H1 (cell line): Measurements from ENCODE around the gene THRB. TPM values are rescaled to one million over a fixed set of nuclear protein-coding genes. Genes with fewer than 3 reads are reported as not detected.

Experiments used
- CTCF ChIA-PET: fragments of 300-600 bp; sonication (Branson Sonifier 250); formaldehyde crosslinking; loops from one replicate; lab custom pipeline; 2021; ENCODE audit not compliant: partially characterized antibody; lab: Charles Lee
- POLR2A ChIA-PET: fragments of 300-600 bp; sonication (Branson Sonifier 250); formaldehyde crosslinking; loops from one replicate; lab custom pipeline; 2021; ENCODE audit warnings: inconsistent platforms; ENCODE audit not compliant: partially characterized antibody; lab: Charles Lee
- DNase-seq, 2 experiments: peaks; one replicate each; pipeline versions ENCODE4 v3.0.0 to v3.0.0-alpha.2; 2010 to 2022; ENCODE audit warnings: low spot score in 2 of 2, low read depth in 1 of 2, mixed read lengths in 1 of 2
- FAIRE-seq: peaks from 2 replicates; lab custom pipeline; 2011; peaks lifted over from hg19 to GRCh38; lab: Jason Lieb, UNC
- H2AFZ ChIP-seq: 2 replicates; pipeline ENCODE4 v1.8.1; 2012; ENCODE audit warnings: low read length, inconsistent platforms
- H2AK5ac ChIP-seq: 2 replicates; pipeline ENCODE4 v1.6.1; 2013; ENCODE audit warnings: low read depth, low read length
- H2BK120ac ChIP-seq: replicated peaks from 2 replicates; pipeline ENCODE3; 2013; ENCODE audit warnings: low read depth, low read length, inconsistent platforms
- H2BK12ac ChIP-seq: 2 replicates; pipeline ENCODE4 v1.6.1; 2013; ENCODE audit warnings: low read depth, low read length
- H2BK15ac ChIP-seq: 2 replicates; pipeline ENCODE4 v1.6.1; 2013; ENCODE audit warnings: low read length
- H2BK20ac ChIP-seq: 2 replicates; pipeline ENCODE4 v1.6.1; 2013; ENCODE audit warnings: low read length
- H2BK5ac ChIP-seq: 2 replicates; pipeline ENCODE4 v1.6.1; 2013; ENCODE audit warnings: low read depth, low read length
- H3K14ac ChIP-seq: 2 replicates; pipeline ENCODE4 v1.6.1; 2013; ENCODE audit warnings: inconsistent platforms; ENCODE audit not compliant: insufficient read length
- H3K18ac ChIP-seq: 2 replicates; pipeline ENCODE4 v1.6.1; 2013; ENCODE audit warnings: low read length; ENCODE audit errors: extremely low read depth
- H3K23ac ChIP-seq: 2 replicates; pipeline ENCODE4 v1.6.1; 2013; ENCODE audit warnings: inconsistent platforms; ENCODE audit not compliant: insufficient read length
- H3K23me2 ChIP-seq: 2 replicates; pipeline ENCODE4 v1.6.1; 2013; ENCODE audit warnings: low read depth, low read length
- H3K27ac ChIP-seq: 2 replicates; pipeline ENCODE4 v1.6.1; 2011; ENCODE audit warnings: low read depth, low read length, inconsistent platforms
- H3K27me3 ChIP-seq, 4 experiments: replicated peaks in 1 of 4; 1 replicate in 1 of 4; 2 replicates in 3 of 4; pipeline versions ENCODE4 v1.6.1 to v1.8.1; 2011 to 2013; ENCODE audit warnings: low read length in 3 of 4, mild to moderate bottlenecking in 3 of 4, inconsistent platforms in 2 of 4, mixed read lengths in 2 of 4, moderate library complexity in 1 of 4; ENCODE audit not compliant: control insufficient read depth in 3 of 4, insufficient read depth in 3 of 4; ENCODE audit errors: extremely low read depth in 1 of 4
- H3K36me3 ChIP-seq, 4 experiments: 2 replicates each; pipeline versions ENCODE4 v1.6.1 to v1.8.1; 2011 to 2013; ENCODE audit warnings: mild to moderate bottlenecking in 4 of 4, low read length in 3 of 4, moderate library complexity in 2 of 4, control low read depth in 1 of 4, inconsistent platforms in 1 of 4; ENCODE audit not compliant: insufficient read depth in 4 of 4, control insufficient read depth in 2 of 4
- H3K4ac ChIP-seq: replicated peaks from 2 replicates; pipeline ENCODE3; 2013; ENCODE audit warnings: low read length, low read depth, mixed read lengths, inconsistent platforms; ENCODE audit not compliant: insufficient read length
- H3K4me1 ChIP-seq, 4 experiments: replicated peaks in 1 of 4; 1 replicate in 1 of 4; 2 replicates in 3 of 4; pipeline versions ENCODE4 v1.6.1 to v1.8.1; 2011 to 2013; ENCODE audit warnings: low read length in 3 of 4, inconsistent platforms in 2 of 4, mixed read lengths in 1 of 4; ENCODE audit not compliant: insufficient read depth in 4 of 4, control insufficient read depth in 3 of 4
- H3K4me2 ChIP-seq, 2 experiments: 2 replicates each; pipeline versions ENCODE4 v1.6.1 to v1.8.1; 2011 to 2013; ENCODE audit warnings: low read depth in 2 of 2, low read length in 2 of 2, control low read depth in 1 of 2, inconsistent platforms in 1 of 2, mild to moderate bottlenecking in 1 of 2; ENCODE audit not compliant: insufficient read depth in 1 of 2
- H3K4me3 ChIP-seq, 4 experiments: fragments of 200-600, 300-600 bp in 1 of 4; sonication (generic), shearing (Covaris generic), sonication (Bioruptor Twin) in 1 of 4; 2 replicates each; pipeline versions ENCODE4 v1.5.1 to v1.8.1; 2011 to 2016; ENCODE audit warnings: low read length in 4 of 4, low read depth in 3 of 4, control low read depth in 2 of 4, inconsistent platforms in 2 of 4, mild to moderate bottlenecking in 2 of 4, mixed read lengths in 1 of 4, moderate library complexity in 1 of 4; ENCODE audit not compliant: insufficient read depth in 2 of 4; ENCODE audit errors: extremely low read depth in 1 of 4
- H3K56ac ChIP-seq: replicated peaks from 2 replicates; pipeline ENCODE3; 2013; ENCODE audit warnings: low read depth, mild to moderate bottlenecking, mixed read lengths, low read length, inconsistent platforms; ENCODE audit not compliant: insufficient read length
- H3K79me1 ChIP-seq: 2 replicates; pipeline ENCODE4 v1.6.1; 2013; ENCODE audit warnings: low read depth, low read length, control low read depth
- H3K79me2 ChIP-seq, 2 experiments: 2 replicates each; pipeline versions ENCODE4 v1.6.1 to v1.8.1; 2012 to 2013; ENCODE audit warnings: low read length in 2 of 2, mild to moderate bottlenecking in 2 of 2, inconsistent platforms in 1 of 2; ENCODE audit not compliant: insufficient read depth in 2 of 2, control insufficient read depth in 1 of 2
- H3K9ac ChIP-seq, 4 experiments: replicated peaks in 1 of 4; 1 replicate in 1 of 4; 2 replicates in 3 of 4; pipeline versions ENCODE4 v1.6.1 to v1.8.1; 2011 to 2013; ENCODE audit warnings: low read depth in 3 of 4, low read length in 3 of 4, control low read depth in 2 of 4, mild to moderate bottlenecking in 2 of 4, moderate library complexity in 2 of 4, inconsistent platforms in 1 of 4; ENCODE audit errors: extremely low read depth in 1 of 4
- H3K9me3 ChIP-seq, 2 experiments: 2 replicates each; pipeline versions ENCODE4 v1.6.1 to v1.8.1; 2012 to 2013; ENCODE audit warnings: mild to moderate bottlenecking in 2 of 2, moderate library complexity in 2 of 2, control low read depth in 1 of 2, inconsistent platforms in 1 of 2, low read depth in 1 of 2, low read length in 1 of 2, mixed read lengths in 1 of 2; ENCODE audit not compliant: insufficient read depth in 2 of 2
- H4K20me1 ChIP-seq, 2 experiments: replicated peaks in 1 of 2; 2 replicates each; pipeline versions ENCODE3 to v1.8.1; 2011 to 2013; ENCODE audit warnings: inconsistent platforms in 2 of 2, low read length in 2 of 2, mild to moderate bottlenecking in 1 of 2; ENCODE audit not compliant: insufficient read depth in 2 of 2, control insufficient read depth in 1 of 2
- H4K5ac ChIP-seq: 2 replicates; pipeline ENCODE4 v1.6.1; 2013; ENCODE audit warnings: low read length, low read depth, mixed read lengths, inconsistent platforms; ENCODE audit not compliant: insufficient read length
- H4K8ac ChIP-seq: 2 replicates; pipeline ENCODE4 v1.8.0; 2013; ENCODE audit warnings: mild to moderate bottlenecking, moderate library complexity, low read length, inconsistent platforms; ENCODE audit not compliant: insufficient read depth; ENCODE audit errors: extremely low read depth
- H4K91ac ChIP-seq: replicated peaks from 2 replicates; pipeline ENCODE3; 2013; ENCODE audit warnings: low read length, mixed read lengths, inconsistent platforms; ENCODE audit not compliant: insufficient read length
- CBX5 ChIP-seq: fragments of 300-800, 300-1000 bp; sonication (generic); IDR thresholded peaks from 2 replicates; pipeline ENCODE4 v1.7.1; 2016; ENCODE audit warnings: antibody characterized with exemption, low read length, low read depth
- CBX8 ChIP-seq: fragments of 300-800, 300-1000 bp; sonication (generic); IDR thresholded peaks from 2 replicates; pipeline ENCODE4 v1.7.1; 2016; ENCODE audit warnings: low read depth, low read length, borderline replicate concordance
- CHD1 ChIP-seq: IDR thresholded peaks from 2 replicates; pipeline ENCODE4 v1.6.1; 2012; ENCODE audit warnings: low read depth, low read length, improper control_type of control experiment
- EGR1 ChIP-seq: IDR thresholded peaks from 2 replicates; pipeline ENCODE4 v1.6.1; 2011; ENCODE audit warnings: low read depth, low read length, borderline replicate concordance
- JUND ChIP-seq: IDR thresholded peaks from 2 replicates; pipeline ENCODE4 v1.6.1; 2011; ENCODE audit warnings: mild to moderate bottlenecking, improper control_type of control experiment, low read length
- KDM1A ChIP-seq: fragments of 200-600, 300-600 bp; sonication (generic); IDR thresholded peaks from 2 replicates; pipeline ENCODE4 v1.7.1; 2016; ENCODE audit warnings: mild to moderate bottlenecking, low read length, borderline replicate concordance
- RFX5 ChIP-seq: IDR thresholded peaks from 2 replicates; pipeline ENCODE4 v1.6.1; 2011; ENCODE audit warnings: low read depth, low read length, improper control_type of control experiment, borderline replicate concordance
- TAF1 ChIP-seq: IDR thresholded peaks from 2 replicates; pipeline ENCODE4 v1.6.1; 2011; ENCODE audit warnings: mild to moderate bottlenecking, low read depth, low read length
- TAF7 ChIP-seq: optimal IDR thresholded peaks from 2 replicates; pipeline ENCODE3; 2011; ENCODE audit warnings: low read depth, mild to moderate bottlenecking, inconsistent platforms, low read length, moderate library complexity, borderline replicate concordance
- polyA plus RNA-seq, 7 experiments: library from polyadenylated mRNA; depleted of rRNA in 3 of 7; stranded (reverse) in 5 of 7; unstranded in 2 of 7; fragments of >200 nt in 5 of 7; fragments of 200-250 nt in 2 of 7; gene quantifications; 1 replicate in 5 of 7; 2 replicates in 1 of 7; 4 replicates in 1 of 7; pipeline versions ENCODE4 v1.2.1 to v1.2.3, GENCODE V29; 2011 to 2013; ENCODE audit warnings: missing spikeins in 2 of 7, mixed read lengths in 2 of 7
- total RNA-seq: library from RNA; stranded (reverse); fragmentation: NEBNext Ultra II Directional; extraction: Animal tissue kit (Norgen Biotek cat#: 25700); gene quantifications from 2 replicates; pipeline ENCODE4 v1.2.1, GENCODE V29; 2021

Gene THRB
- total and polyA plus RNA-seq, 2 of the 8 experiments (the other 6 are each of a cell fraction or from before 2014, with no cell fraction given): 0.98 to 3.9 TPM

GRCh38 chr3:24432989-24433388 lies 61.7 kb downstream of the THRB start:
- no peak overlapping the region for H3K23ac ChIP-seq
- POLR2A ChIA-PET: no interaction called here

More at GRCh38 chr3:24432989-24433388, 61.7 kb downstream of the THRB start:
- CTCF ChIA-PET: interaction anchor here (1.2 kb wide), 2 partner anchors 71 to 150 kb away, joined by 3 read pairs; no protein-coding TSS in a partner anchor
- Histone ChIP-seq H2BK20ac (no peak overlapping the region), H3K9ac (no peak overlapping the region), H3K4me3 (no peak overlapping the region), H3K36me3 (no peaks in the 10 kb centered on the region), H2BK120ac (no peak overlapping the region), H2AK5ac (no peak overlapping the region), H3K18ac (no peak overlapping the region), H3K4me1 (no peaks in the 10 kb centered on the region), H3K56ac (no peak overlapping the region), H3K27me3 (no peaks in the 10 kb centered on the region), H3K14ac (no peak overlapping the region), H2BK15ac (no peak overlapping the region), H4K5ac (no peak overlapping the region), H3K27ac (no peak overlapping the region)
- no peak for DNase-seq
- no peak for TF ChIP-seq JUND
- no peak for TF ChIP-seq CHD1
- TF ChIP-seq KDM1A: no peak
- TF ChIP-seq EGR1: no peak
- no peak for TF ChIP-seq CBX8
- no peak for TF ChIP-seq TAF1
- no peak for TF ChIP-seq RFX5
- TF ChIP-seq CBX5: no peak
- TF ChIP-seq TAF7: no peak
- TF ChIP-seq, all 59 proteins: peak for 0
- H2BK12ac ChIP-seq: no peak overlapping the region
- no peaks in the 10 kb centered on the region for H3K23me2 ChIP-seq
- no peak overlapping the region for H3K4ac ChIP-seq
- no peak overlapping the region for H3K4me2 ChIP-seq
- no peak for FAIRE-seq
- no peak overlapping the region for H4K8ac ChIP-seq
- H3K9me3 ChIP-seq: no peaks in the 10 kb centered on the region
- H4K91ac ChIP-seq: no peak overlapping the region
- no peak overlapping the region for H2BK5ac ChIP-seq
- H3K79me2 ChIP-seq: no peaks in the 10 kb centered on the region
- H4K20me1 ChIP-seq: no peaks in the 10 kb centered on the region
- no peaks in the 10 kb centered on the region for H3K79me1 ChIP-seq
- H2AFZ ChIP-seq: no peak overlapping the region
